ENCODE measurements around the gene HP1BP3. TPM values are rescaled to one million over a fixed set of nuclear protein-coding genes. Genes with fewer than 3 reads are reported as not detected.

The HP1BP3 gene
- total and polyA plus RNA-seq, 2 experiments from 2014 or later: 89.1 to 112 TPM

DNA sequence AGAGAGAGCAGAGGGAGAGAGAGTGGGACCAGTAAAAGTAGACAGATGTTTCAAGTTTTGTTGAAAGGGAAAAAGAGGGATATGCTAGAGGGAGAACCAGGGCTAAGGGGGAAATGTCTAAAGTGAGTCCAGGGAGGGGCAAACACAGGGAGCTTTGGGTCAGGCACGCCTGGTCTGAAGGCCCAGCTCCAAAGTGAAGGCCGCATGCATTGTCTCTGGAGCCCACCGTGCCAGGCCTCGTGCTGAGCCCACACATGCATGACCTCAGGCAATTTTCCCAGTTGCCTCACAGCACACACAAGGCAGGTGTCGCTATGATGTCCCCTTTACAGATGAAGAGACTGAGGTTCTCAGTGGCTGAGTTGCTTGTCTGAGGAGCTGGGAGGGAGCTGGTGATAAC lies 85.3 kb downstream of the HP1BP3 start (continued):
- TF ChIP-seq, protein P1, sequence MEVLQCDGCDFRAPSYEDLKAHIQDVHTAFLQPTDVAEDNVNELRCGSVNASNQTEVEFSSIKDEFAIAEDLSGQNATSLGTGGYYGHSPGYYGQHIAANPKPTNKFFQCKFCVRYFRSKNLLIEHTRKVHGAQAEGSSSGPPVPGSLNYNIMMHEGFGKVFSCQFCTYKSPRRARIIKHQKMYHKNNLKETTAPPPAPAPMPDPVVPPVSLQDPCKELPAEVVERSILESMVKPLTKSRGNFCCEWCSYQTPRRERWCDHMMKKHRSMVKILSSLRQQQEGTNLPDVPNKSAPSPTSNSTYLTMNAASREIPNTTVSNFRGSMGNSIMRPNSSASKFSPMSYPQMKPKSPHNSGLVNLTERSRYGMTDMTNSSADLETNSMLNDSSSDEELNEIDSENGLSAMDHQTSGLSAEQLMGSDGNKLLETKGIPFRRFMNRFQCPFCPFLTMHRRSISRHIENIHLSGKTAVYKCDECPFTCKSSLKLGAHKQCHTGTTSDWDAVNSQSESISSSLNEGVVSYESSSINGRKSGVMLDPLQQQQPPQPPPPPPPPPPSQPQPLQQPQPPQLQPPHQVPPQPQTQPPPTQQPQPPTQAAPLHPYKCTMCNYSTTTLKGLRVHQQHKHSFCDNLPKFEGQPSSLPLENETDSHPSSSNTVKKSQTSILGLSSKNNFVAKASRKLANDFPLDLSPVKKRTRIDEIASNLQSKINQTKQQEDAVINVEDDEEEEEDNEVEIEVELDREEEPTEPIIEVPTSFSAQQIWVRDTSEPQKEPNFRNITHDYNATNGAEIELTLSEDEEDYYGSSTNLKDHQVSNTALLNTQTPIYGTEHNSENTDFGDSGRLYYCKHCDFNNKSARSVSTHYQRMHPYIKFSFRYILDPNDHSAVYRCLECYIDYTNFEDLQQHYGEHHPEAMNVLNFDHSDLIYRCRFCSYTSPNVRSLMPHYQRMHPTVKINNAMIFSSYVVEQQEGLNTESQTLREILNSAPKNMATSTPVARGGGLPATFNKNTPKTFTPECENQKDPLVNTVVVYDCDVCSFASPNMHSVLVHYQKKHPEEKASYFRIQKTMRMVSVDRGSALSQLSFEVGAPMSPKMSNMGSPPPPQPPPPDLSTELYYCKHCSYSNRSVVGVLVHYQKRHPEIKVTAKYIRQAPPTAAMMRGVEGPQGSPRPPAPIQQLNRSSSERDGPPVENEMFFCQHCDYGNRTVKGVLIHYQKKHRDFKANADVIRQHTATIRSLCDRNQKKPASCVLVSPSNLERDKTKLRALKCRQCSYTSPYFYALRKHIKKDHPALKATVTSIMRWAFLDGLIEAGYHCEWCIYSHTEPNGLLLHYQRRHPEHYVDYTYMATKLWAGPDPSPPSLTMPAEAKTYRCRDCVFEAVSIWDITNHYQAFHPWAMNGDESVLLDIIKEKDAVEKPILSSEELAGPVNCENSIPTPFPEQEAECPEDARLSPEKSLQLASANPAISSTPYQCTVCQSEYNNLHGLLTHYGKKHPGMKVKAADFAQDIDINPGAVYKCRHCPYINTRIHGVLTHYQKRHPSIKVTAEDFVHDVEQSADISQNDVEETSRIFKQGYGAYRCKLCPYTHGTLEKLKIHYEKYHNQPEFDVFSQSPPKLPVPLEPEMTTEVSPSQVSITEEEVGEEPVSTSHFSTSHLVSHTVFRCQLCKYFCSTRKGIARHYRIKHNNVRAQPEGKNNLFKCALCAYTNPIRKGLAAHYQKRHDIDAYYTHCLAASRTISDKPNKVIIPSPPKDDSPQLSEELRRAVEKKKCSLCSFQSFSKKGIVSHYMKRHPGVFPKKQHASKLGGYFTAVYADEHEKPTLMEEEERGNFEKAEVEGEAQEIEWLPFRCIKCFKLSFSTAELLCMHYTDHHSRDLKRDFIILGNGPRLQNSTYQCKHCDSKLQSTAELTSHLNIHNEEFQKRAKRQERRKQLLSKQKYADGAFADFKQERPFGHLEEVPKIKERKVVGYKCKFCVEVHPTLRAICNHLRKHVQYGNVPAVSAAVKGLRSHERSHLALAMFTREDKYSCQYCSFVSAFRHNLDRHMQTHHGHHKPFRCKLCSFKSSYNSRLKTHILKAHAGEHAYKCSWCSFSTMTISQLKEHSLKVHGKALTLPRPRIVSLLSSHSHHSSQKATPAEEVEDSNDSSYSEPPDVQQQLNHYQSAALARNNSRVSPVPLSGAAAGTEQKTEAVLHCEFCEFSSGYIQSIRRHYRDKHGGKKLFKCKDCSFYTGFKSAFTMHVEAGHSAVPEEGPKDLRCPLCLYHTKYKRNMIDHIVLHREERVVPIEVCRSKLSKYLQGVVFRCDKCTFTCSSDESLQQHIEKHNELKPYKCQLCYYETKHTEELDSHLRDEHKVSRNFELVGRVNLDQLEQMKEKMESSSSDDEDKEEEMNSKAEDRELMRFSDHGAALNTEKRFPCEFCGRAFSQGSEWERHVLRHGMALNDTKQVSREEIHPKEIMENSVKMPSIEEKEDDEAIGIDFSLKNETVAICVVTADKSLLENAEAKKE (CRISPR knock-in tag; IDR thresholded peaks at IDR 0.05): no peak
- TF ChIP-seq ZNF331 (CRISPR knock-in tag; IDR thresholded peaks at IDR 0.05; ENCODE audit: low read depth) (no peak), STAT1 (IDR thresholded peaks at IDR 0.05; ENCODE audit: unreplicated experiment) (no peak), ZNF114 (CRISPR knock-in tag; IDR thresholded peaks at IDR 0.05) (no peak), REST (IDR thresholded peaks at IDR 0.05; ENCODE audit: unreplicated experiment) (no peak)

GRCh38 chr1:20701446-20701845 lies 85.7 kb downstream of the HP1BP3 start:
- Mint-ChIP-seq H3K9me3 (peaks cover 2% of the 10 kb centered on the region; the same call in 1 of the 3 replicates), H3K4me3 (no peak overlapping the region), H3K36me3 (ENCODE audit: low read depth) (peaks cover 6% of the 10 kb centered on the region; the same call in 2 of the 3 replicates), H3K27ac (no peak overlapping the region), H3K27me3 (ENCODE audit: insufficient read depth, low read depth, poor library complexity) (peaks cover 3% of the 10 kb centered on the region), H3K4me1 (peaks cover 4% of the 10 kb centered on the region; the same call in 2 of the 3 replicates)
- Histone ChIP-seq H3K36me3 (ENCODE audit: insufficient read depth) (no peaks in the 10 kb centered on the region), H3K4me2 (no peak overlapping the region), H4K20me1 (replicated peaks; ENCODE audit: insufficient read depth) (no peaks in the 10 kb centered on the region; the same call in 1 of the 2 replicates), H3K4me3 (no peak overlapping the region), H3F3A (replicated peaks; ENCODE audit: low read depth) (0 out of 2 replicates have a peak, but pooled peaks cover 2% of the 10 kb centered on the region), H3K27me3 (ENCODE audit: insufficient read depth) (no peaks in the 10 kb centered on the region), H3K79me2 (replicated peaks; ENCODE audit: insufficient read depth) (no peaks in the 10 kb centered on the region), H3K9me2 (ENCODE audit: insufficient read depth) (no peaks in the 10 kb centered on the region), H2AFZ (no peak overlapping the region), H3K27ac (ENCODE audit: low read depth) (no peak overlapping the region), H3K4me1 (ENCODE audit: insufficient read depth) (peaks cover 6% of the 10 kb centered on the region; the same call in 1 of the 2 replicates)
- ATAC-seq (no peak), DNase-seq (ENCODE audit: low spot score) (no peak)
- TF ChIP-seq REST (IDR thresholded peaks at IDR 0.05; ENCODE audit: unreplicated experiment) (no peak), EZH2phosphoT487 (IDR thresholded peaks at IDR 0.05; ENCODE audit: unreplicated experiment) (no peak), CREB1 (CRISPR knock-in tag; IDR thresholded peaks at IDR 0.05; ENCODE audit: low read depth) (no peak), CTCF (conservative IDR thresholded peaks at IDR 0.05; ENCODE audit: low read depth in 2 of 2) (no peak), JUNB (IDR thresholded peaks at IDR 0.05; ENCODE audit: unreplicated experiment) (no peak)
